Breast epithelium (tissue), 4 donors: ENCODE data around the gene SKP1. TPM values are rescaled to one million over a fixed set of nuclear protein-coding genes. Genes with fewer than 3 reads are reported as not detected.

Source experiments
- DNase-seq, 2 donors: peaks; one replicate each; pipeline ENCODE4 v3.0.0-alpha.2; 2019; ENCODE audit warnings: low spot score in 2 of 2
- H3K27ac ChIP-seq, 2 donors: fragments of 200-600 bp; sonication (generic) in 1 of 2; one replicate each; pipeline ENCODE4 v1.5.1; 2016 to 2019; ENCODE audit warnings: mild to moderate bottlenecking in 1 of 2
- H3K27me3 ChIP-seq, 2 donors: fragments of 200-600 bp; sonication (generic) in 1 of 2; one replicate each; pipeline versions ENCODE4 v1.5.1 to v1.6.0; 2017 to 2019; ENCODE audit warnings: control low read depth in 1 of 2, mild to moderate bottlenecking in 1 of 2
- H3K36me3 ChIP-seq: fragments of 200-600 bp; one replicate; pipeline ENCODE4 v1.5.1; 2019
- H3K4me1 ChIP-seq, 2 donors: fragments of 200-600 bp; sonication (generic); one replicate each; pipeline ENCODE4 v1.5.1; 2016 to 2019; ENCODE audit warnings: control low read depth in 1 of 2
- H3K4me3 ChIP-seq, 3 donors: fragments of 200-600 bp; sonication (generic); 1 replicate in 2 of 3; 2 replicates in 1 of 3; pipeline ENCODE4 v1.5.1; 2016 to 2019; ENCODE audit warnings: mild to moderate bottlenecking in 3 of 3, moderate library complexity in 2 of 3
- H3K9me3 ChIP-seq, 2 donors: fragments of 200-600 bp; sonication (generic) in 1 of 2; one replicate each; pipeline ENCODE4 v1.5.1; 2016 to 2019; ENCODE audit warnings: control low read depth in 1 of 2
- POLR2A ChIP-seq: fragments of 450-650 bp; IDR thresholded peaks from one replicate; pipeline ENCODE4 v1.6.1; 2016; ENCODE audit warnings: antibody characterized with exemption, mild to moderate bottlenecking, moderate library complexity
- POLR2AphosphoS5 ChIP-seq, 3 donors: sonication (generic); formaldehyde crosslinking; IDR thresholded peaks; one replicate each; pipeline ENCODE4 v1.6.1; 2017; ENCODE audit warnings: antibody characterized with exemption in 3 of 3
- intact Hi-C: fragments of 100-400 bp; cut with DNase I; formaldehyde crosslinking; loops from one replicate; pipeline ENCODE4 v1.15.1; 2023; ENCODE audit warnings: low total_unique reads
- total RNA-seq, 3 donors: library from RNA; depleted of rRNA; stranded (reverse); fragments of >200 nt; gene quantifications; one replicate each; pipeline ENCODE4 v1.1.0, GENCODE V29; 2016
- TF ChIP-seq, protein P1 (sequence below), 3 donors: fragments of 450-650 bp; IDR thresholded peaks; one replicate each; pipeline ENCODE4 v1.5.1; 2016 to 2017; ENCODE audit warnings: antibody characterized with exemption in 3 of 3, mild to moderate bottlenecking in 3 of 3, moderate library complexity in 3 of 3

The SKP1 gene
- total RNA-seq, 3 donors from 2014 or later: 158 to 291 (median 259) TPM

DNA sequence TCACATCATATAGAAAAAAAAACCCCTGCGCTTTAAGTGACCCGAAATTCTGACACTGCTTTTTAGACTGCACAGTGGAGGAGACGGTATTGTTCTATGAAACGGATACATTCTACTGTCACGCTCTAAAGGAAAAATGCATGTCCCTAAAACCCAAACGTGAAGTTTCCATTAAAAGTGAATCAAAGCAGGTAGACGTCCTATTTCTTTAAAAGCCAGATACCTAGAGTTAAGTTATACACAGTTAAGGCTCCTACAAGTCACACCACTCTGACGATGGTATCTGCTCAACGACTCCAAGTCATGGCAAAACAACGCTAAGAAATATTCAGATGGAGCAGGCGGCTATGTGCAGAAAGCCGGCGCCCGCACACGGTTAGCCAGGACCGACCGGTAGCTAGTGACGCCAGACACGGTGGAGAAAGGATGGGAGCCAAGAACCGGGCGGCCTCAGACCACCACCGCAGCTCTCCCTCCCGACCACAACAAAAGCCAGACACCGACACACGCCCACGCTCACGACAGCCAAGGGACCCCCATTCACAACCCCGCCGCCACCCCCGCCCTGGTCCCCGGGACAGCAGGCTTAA, 734 bp downstream of the SKP1 start:
- H3K4me3 ChIP-seq: peak overlapping the region; percentile 92 to 99 (median 98)
- no peaks in the 10 kb centered on the region for H3K27me3 ChIP-seq
- H3K9me3 ChIP-seq: no peaks in the 10 kb centered on the region
- peak overlapping the region; percentile 100 for H3K27ac ChIP-seq
- peak in 1 of 2 donors; percentile 56 for DNase-seq
- H3K4me1 ChIP-seq: peaks cover 0 to 15% of the 10 kb centered on the region in 2 donors
- H3K36me3 ChIP-seq: no peaks in the 10 kb centered on the region
- intact Hi-C loops: no loop called here
- TF ChIP-seq, protein P1, sequence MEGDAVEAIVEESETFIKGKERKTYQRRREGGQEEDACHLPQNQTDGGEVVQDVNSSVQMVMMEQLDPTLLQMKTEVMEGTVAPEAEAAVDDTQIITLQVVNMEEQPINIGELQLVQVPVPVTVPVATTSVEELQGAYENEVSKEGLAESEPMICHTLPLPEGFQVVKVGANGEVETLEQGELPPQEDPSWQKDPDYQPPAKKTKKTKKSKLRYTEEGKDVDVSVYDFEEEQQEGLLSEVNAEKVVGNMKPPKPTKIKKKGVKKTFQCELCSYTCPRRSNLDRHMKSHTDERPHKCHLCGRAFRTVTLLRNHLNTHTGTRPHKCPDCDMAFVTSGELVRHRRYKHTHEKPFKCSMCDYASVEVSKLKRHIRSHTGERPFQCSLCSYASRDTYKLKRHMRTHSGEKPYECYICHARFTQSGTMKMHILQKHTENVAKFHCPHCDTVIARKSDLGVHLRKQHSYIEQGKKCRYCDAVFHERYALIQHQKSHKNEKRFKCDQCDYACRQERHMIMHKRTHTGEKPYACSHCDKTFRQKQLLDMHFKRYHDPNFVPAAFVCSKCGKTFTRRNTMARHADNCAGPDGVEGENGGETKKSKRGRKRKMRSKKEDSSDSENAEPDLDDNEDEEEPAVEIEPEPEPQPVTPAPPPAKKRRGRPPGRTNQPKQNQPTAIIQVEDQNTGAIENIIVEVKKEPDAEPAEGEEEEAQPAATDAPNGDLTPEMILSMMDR (IDR thresholded peaks at IDR 0.05): no peak
- no peak for TF ChIP-seq POLR2AphosphoS5 (IDR thresholded peaks at IDR 0.05)

DNA sequence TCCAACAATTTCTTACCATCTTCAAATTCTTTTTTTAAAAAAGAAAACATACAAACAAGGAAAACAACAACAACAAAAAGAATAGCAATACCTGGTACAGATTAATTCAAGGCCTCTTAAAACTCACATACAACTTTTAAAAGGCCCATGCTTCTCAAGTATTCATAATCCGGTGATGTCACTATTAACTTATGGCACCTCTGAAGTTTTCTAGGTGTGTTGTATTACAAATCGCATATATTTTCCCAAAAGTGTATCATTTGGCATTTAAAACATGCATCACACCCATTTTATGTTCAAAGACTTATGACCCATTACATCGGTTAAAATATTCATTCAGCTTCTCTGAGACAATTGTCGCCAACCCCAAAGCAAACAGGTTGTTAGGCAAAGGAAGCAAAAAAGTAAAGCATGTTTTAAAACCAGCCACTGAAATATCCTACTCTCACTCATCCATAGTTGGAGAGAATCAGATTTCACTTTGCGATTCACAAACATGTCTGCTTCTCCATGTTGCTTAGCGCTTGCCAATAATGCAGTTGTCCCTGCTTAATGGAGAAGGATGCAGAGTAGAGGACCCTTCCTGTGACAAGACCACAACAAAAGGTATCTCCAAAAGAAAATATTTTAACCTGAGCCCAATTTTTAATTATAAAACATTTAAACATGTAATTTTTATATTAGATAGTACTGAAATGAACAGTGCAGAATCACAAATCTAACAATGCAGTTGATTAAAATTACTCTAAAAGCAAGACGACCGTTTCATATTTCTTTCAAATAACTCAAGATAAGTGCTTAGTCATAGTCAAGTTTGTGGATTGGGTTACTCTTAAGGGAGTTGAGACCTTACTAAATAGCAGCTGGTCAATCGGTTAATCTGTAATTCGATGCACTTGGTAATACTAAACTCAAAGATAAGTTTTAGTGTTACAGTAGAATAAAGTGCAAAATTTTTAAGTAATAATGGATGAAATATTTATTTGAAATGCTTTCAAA, 1.6 kb downstream of the SKP1 start:
- no peaks in the 10 kb centered on the region for H3K27me3 ChIP-seq
- TF ChIP-seq, protein P1 (IDR thresholded peaks at IDR 0.05): no peak
- TF ChIP-seq POLR2A (no peak), POLR2AphosphoS5 (IDR thresholded peaks at IDR 0.05) (no peak)
- no peaks in the 10 kb centered on the region for H3K36me3 ChIP-seq
- peaks cover 0 to 15% of the 10 kb centered on the region in 2 donors for H3K4me1 ChIP-seq
- peak overlapping the region; percentile 92 to 99 (median 98) for H3K4me3 ChIP-seq
- intact Hi-C loops: no loop called here
- DNase-seq: no peak
- no peaks in the 10 kb centered on the region for H3K9me3 ChIP-seq
- peak overlapping the region; percentile 30 to 100 for H3K27ac ChIP-seq

DNA sequence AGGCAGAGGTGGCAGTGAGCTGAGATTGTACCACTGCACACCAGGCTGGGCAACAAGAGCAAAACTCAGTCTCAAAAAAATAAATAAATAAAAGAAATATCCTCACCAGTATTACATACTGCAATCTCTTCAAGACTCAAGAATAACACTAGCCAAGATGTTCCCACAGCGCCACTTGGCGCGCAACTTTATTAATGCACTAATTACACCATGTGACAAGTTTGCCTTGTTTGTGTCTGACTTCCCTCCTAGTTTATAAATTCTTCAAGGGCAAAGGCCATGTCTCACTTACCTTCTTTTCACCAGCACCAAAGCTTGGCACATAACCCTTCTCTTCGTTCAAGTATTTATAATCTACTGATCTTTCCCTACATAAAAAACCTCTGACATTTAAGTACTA, 4.8 kb downstream of the SKP1 start:
- H3K9me3 ChIP-seq: no peaks in the 10 kb centered on the region
- peaks cover 0 to 15% of the 10 kb centered on the region in 2 donors for H3K4me1 ChIP-seq
- intact Hi-C loops: no loop called here
- H3K27me3 ChIP-seq: no peaks in the 10 kb centered on the region
- DNase-seq: peak in 1 of 2 donors; percentile 50
- TF ChIP-seq, protein P1 (IDR thresholded peaks at IDR 0.05): peak in 1 of 3 donors; percentile 32
- no peak for TF ChIP-seq POLR2A
- H3K27ac ChIP-seq: peak overlapping the region in 1 of 2 donors; percentile 44
- H3K4me3 ChIP-seq: no peak overlapping the region
- H3K36me3 ChIP-seq: no peaks in the 10 kb centered on the region

DNA sequence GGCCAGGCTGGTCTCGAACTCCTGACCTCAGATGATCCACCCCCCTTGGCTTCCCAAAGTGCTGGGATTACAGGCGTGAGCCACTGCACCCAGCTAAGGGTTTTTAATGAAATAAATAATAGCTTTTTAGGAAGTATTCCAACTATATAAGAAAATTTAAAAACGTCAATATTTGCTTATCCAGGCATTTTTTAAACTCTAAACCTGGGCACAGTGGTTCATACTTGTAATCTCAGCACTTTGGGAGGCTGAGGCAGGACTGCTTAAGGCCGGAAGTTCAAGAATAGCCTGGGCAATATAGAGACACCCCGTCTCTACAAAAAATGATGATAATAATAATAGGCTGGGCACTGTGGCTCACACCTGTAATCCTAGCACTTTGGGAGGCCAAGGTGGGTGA, 14.2 kb downstream of the SKP1 start:
- DNase-seq: no peak
- H3K36me3 ChIP-seq: peaks cover 4% of the 10 kb centered on the region
- H3K9me3 ChIP-seq: no peaks in the 10 kb centered on the region

More for the DNA sequence above, 14.2 kb downstream of the SKP1 start:
- H3K4me1 ChIP-seq: no peaks in the 10 kb centered on the region
- H3K27ac ChIP-seq: no peak overlapping the region
- TF ChIP-seq POLR2AphosphoS5 (IDR thresholded peaks at IDR 0.05) (no peak), POLR2A (no peak)
- TF ChIP-seq, protein P1 (IDR thresholded peaks at IDR 0.05): no peak
- no peak overlapping the region for H3K4me3 ChIP-seq
- intact Hi-C loops: no loop called here
- H3K27me3 ChIP-seq: no peaks in the 10 kb centered on the region
